GM21528 (cell line): ENCODE measurements around the gene VPS52.

Experiments used
- ATAC-seq: cut with Tn5 transposase; IDR thresholded peaks from one replicate; pipeline ENCODE4 v1.9.1; 2021; ENCODE audit warnings: mild to moderate bottlenecking, moderate library complexity; ENCODE audit not compliant: unreplicated experiment, low FRiP score

Gene VPS52

DNA sequence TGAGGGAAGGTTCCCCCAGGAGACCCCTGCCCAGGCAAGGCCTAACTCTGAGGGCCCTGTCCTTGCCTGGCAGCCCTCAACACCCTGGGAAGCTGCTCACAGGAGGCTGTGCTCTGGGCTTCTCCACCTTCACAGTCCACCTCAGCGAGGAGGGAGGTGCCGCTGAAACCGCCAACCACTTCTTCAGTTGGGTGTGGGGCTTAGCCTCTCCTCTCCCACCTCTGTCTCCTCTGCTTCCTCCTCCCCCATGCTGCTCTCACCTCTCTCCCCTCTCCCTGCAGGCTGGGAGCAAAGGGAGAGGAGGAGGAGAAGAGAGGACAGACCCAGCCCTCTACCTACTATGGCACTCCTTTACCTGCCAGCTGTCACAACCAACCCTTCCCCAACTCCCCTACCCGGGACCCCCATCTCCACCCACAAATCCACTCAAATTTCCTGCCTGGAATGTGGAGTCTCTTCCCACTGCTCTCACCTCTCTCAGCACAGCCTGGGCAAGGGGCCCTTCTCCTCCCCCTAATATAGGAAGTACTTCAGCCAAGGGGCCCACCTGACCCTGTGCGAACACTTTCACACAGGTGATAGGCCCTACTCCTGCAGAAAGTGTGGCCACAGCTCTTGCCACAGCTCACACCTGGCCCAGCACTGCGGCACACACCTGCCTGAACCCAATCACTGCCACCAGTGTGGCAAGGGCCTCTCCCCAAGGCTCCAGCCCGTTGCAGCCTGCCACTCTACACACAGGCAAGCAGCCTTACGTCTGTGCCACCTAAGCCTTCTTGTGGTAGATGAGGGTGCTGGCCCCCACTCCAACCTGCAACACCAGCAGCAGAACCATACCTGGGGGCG, 56.2 kb downstream of the VPS52 start:
- no peak for ATAC-seq

GRCh38 chr6:33213989-33214335, 57.7 kb downstream of the VPS52 start:
- no peak for ATAC-seq

- no peak for ATAC-seq
These were observed 58.3 kb downstream of the VPS52 start for GRCh38 chr6:33213166-33213988.

DNA sequence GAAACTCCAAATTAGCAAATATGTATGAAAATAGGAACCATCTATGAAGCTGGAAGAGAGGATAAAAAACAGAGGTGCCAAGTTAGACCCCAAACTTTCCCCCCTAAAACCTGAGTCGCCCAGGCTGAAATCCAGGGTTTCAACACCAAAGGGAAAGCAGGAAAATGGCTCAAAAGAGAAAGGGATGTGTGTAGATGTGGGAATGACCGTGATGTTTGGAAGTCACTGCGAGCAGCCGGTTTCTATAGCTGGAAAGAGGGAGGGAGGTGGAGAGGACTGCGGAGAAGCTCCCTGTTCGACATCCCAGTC, 58.9 kb downstream of the VPS52 start:
- ATAC-seq, result no peak

- ATAC-seq, result no peak
These were observed 59.8 kb downstream of the VPS52 start for GRCh38 chr6:33211666-33212422.

DNA sequence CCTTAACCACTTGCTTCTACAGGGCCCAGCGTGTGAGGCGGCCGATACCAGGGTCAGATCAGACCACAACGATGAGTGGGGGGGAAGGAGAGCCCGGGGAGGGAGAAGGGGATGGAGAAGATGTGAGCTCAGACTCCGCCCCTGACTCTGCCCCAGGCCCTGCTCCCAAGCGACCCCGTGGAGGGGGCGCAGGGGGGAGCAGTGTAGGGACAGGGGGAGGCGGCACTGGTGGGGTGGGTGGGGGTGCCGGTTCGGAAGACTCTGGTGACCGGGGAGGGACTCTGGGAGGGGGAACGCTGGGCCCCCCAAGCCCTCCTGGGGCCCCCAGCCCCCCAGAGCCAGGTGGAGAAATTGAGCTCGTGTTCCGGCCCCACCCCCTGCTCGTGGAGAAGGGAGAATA, 60.5 kb downstream of the VPS52 start:
- ATAC-seq, result no peak

DNA sequence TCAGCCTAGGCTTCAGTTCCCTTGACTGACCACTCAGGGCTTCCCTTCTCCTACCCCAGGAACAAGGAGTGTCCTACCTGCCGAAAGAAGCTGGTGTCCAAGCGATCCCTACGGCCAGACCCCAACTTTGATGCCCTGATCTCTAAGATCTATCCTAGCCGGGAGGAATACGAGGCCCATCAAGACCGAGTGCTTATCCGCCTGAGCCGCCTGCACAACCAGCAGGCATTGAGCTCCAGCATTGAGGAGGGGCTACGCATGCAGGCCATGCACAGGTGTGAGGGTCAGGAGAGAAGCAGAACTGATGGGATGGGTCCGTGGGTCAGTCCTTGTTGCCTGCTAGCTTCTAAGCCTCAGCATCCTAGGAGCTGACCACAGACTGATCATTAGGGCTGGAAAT, 61.8 kb downstream of the VPS52 start:
- no peak for ATAC-seq

DNA sequence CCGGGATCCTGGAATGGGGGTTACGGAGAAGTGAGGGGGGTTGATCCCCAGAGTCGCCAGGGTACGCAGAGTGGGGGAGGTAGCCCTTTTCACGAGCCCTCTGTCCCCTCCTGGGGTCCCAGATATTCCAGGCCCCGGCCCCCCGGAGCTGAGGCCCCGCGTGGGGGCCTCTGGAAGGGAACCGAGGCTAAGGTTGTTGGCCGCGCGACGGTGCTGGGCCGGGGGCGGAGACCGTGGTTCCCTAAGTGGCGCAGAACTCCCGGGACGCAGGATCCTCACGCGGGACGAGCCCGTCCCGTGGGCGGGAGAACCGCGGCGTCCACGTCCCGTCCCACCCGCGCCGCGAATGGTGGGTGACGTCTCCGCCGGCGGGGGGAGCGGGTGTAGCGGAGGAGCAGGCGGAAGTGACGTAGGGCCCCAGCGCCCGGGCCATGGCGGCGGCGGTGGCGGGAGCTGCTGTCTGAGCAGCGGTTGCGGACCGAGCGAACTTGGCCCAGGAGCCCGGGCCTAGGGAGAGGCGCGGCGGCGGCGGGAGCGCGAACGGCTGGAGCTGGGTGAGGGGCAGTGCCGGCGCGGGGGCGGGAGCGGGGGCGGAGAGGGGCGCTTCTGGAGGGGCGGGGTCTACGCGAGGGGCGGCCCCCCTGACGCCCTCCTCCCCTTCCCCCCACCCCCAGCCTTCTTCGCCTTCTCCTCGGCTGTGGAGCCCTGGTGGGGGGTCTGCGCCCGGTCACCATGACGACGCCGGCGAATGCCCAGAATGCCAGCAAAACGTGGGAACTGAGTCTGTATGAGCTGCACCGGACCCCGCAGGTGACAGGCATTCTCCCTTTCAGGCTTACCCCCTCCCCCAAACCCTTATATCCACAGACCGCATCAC, 63.3 kb downstream of the VPS52 start, which contains the start of gene RING1:
Gene RING1, plus strand, starts transcription at position 410 of the 877 bp plus-strand sequence. Its CDS starts 323 bp downstream, at position 733.
- peak; percentile 50 for ATAC-seq

DNA sequence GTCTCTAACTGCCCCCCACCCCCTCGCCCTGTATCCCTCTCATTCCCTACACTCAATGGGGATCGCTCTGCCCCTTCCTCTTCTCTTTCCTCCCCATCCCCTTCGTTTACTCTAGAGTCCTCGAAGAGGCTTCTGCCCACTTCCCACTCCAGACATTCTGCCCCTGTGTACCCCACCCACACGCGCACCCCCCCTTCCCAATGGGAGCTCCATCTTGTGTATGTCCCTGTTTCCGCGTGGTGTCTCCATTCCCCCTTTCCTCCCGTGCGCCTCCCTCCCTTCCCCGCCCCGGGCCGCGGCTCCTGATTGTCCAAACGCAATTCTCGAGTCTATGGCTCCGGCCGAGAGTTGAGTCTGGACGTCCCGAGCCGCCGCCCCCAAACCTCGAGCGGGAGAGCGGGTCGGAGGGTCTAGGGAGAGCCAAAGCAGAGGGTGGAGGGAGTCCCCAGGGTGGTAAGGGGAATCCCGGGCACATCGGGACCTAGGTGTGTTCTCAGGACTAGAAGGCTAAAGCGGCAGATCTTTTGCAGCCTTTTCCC, 64.1 kb downstream of the VPS52 start:
- ATAC-seq, result no peak

DNA sequence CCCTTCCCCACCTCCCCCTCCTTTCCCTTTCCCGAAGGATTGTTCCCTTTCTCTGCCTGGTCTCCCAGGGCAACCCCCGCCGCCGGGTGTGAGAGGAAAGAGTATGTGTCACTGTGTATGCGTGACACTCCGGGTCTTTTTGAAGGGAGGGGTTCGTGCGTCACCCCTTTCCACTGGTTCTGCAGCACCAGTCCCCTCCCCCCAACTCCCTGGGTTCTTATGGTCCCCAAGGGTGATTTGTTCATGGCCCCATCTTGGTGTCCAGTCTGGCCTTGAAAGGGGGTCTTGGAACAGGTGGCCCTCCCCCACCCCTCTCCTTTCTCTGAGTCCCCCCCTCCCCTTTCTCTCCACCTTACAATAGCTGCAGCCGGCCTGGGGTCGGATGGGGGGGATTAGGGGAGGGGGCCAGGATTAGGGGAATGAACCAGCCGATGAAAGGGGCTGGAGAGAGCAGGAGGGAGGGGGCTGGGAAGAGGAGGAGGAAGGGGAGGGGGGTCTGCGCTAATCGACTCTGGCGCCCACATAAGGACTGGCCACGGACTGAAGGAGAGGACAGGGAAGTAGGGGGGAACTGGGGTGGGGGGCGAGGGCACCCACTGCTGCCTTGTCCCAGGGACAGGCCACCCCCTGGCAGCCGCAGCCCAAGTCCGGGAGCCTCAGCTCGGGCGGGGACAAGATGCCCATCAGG, 64.7 kb downstream of the VPS52 start:
- ATAC-seq, result no peak

DNA sequence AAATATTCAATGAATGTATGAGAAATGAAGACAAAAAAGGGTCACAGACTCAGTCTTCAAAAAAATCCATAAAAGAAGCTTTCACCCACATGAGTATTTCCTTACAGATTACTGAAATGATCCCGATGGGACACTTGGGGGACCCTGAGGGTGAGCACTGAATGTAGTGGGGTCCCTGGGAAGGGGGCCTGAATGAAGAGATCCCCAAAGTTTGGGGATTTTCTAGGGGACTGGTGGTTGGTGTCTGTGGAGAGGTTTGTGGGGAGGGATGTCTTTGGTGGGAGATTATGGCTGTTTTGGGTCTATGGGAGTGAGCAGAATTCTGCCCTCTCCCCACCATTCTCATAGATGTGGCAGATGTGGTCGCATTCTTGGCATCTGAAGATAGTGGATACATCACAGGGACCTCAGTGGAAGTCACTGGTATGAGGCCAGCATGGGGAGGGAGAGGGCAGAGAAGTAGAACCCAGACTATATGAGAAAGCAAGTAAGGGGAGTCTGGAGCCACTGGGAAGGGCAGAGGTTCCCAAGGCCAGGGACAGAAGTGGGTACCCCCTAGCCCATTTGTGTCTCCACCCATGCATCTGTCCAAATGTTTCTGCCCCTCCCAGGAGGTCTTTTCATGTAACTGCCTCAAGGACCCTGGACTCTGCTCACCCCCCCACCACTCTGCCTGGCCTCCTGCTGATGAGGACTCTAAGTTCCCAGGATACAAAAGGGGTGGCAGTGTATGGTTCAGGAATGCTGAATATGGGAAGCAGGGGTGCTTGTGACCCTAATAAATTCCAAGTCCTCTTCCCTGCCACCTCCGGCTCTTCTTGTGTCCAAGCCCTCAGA, 65.4 kb downstream of the VPS52 start:
- ATAC-seq, result no peak

- ATAC-seq, result no peak
These were observed 66.3 kb downstream of the VPS52 start for GRCh38 chr6:33205191-33206026.

DNA sequence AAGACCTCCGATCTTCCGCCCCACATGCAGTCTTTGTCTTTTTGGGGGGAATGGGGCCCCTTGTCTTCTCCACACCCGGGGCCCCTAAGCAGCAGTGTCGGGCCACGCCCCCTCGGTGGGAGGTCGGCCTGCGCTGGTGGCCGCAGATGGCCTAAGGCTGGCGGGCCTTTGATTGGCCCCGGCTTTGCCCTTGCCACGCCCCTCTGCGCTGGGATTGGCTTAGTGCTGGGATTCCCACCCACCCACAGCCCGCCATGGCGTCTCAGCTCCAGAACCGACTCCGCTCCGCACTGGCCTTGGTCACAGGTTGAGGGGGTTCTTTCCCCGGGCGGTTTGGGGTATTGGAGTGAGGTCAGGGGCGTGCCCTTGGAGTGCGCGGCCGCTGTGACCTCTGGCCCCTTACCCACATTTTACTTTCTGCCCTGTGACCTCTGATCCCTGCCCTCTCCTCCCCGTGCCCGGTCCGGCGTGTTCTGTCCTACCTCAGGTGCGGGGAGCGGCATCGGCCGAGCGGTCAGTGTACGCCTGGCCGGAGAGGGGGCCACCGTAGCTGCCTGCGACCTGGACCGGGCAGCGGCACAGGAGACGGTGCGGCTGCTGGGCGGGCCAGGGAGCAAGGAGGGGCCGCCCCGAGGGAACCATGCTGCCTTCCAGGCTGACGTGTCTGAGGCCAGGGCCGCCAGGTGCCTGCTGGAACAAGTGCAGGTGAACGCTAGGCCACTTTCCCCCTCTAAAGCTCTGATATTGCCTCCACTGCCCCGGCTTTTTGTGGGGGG, 67.1 kb downstream of the VPS52 start, which contains the start of gene HSD17B8:
Gene HSD17B8, plus strand, starts transcription at position 241 of the 776 bp plus-strand sequence. Its CDS starts 14 bp downstream, at position 255.
- no peak for ATAC-seq

GRCh38 chr6:33204165-33204414, 67.6 kb downstream of the VPS52 start:
- no peak for ATAC-seq

DNA sequence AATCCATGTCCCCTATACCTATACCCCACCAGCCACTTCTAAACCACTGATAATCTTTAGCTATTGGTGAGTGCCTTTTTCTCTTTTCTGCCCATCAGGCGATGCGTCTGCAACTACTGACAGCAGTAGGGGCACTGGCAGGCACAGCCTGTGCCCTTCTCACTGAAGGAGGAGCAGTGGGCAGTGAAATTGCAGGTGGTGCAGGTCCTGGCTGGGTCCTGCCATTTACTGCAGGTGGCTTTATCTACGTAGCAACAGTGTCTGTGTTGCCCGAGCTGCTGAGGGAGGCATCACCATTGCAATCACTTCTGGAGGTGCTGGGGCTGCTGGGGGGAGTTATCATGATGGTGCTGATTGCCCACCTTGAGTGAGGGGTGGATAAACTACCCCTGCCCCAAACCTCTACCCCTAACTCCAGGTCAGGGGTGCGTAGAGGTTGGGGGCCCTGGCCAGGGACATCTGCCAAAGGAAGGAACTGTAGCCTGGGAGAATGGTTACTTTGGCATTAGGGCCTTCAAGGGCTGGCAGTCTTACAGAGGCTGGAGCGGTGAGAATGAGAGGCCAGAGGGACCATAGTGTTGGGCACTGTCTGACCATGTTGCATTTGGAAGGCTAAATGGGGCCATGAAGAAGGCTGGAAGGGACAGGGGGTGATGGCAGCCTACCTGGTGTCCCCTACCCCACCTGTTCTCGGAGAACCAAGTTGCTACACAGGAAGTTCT, 68.1 kb downstream of the VPS52 start:
- no peak for ATAC-seq

DNA sequence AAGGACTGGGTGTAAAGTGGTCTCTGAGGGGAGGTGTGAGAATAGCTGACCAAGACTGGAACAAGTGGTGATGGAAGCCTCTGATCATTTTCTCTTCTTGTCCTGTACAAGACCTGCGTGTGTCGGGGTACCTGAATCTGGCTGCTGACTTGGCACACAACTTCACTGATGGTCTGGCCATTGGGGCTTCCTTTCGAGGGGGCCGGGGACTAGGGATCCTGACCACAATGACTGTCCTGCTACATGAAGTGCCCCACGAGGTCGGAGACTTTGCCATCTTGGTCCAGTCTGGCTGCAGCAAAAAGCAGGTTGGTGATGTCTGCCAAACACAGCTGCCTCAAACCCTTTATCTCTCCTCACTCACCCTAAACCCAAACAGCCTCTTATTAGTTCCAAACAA, 68.9 kb downstream of the VPS52 start:
- ATAC-seq, result no peak
